AG10803 (cell line): ENCODE data around the gene C9orf50.
A peak's percentile ranks its signal among the peaks of the same experiment; 100 is the strongest.

Source experiments
- DNase-seq: peaks from one replicate; pipeline ENCODE4 v3.0.0; 2010; ENCODE audit warnings: low read depth
- H3K4me3 ChIP-seq: 2 replicates; pipeline ENCODE4 v1.5.1; 2011; ENCODE audit warnings: mild to moderate bottlenecking, low read length, control low read depth
- CTCF ChIP-seq: conservative IDR thresholded peaks from 2 replicates; pipeline ENCODE4 v1.5.1; 2011; ENCODE audit warnings: mild to moderate bottlenecking, low read length, control low read depth, inconsistent platforms

The C9orf50 gene

GRCh38 chr9:129654554-129655040 is 33.7 kb upstream of the C9orf50 start:
- DNase-seq, result no peak
- TF ChIP-seq CTCF, result no peak
- no peak overlapping the region for H3K4me3 ChIP-seq

GRCh38 chr9:129653823-129654553 is 33.1 kb upstream of the C9orf50 start:
- DNase-seq, result no peak
- no peak for TF ChIP-seq CTCF
- no peak overlapping the region for H3K4me3 ChIP-seq

GRCh38 chr9:129650680-129651235 is 29.9 kb upstream of the C9orf50 start:
- DNase-seq, result peak; percentile 36
- no peak for TF ChIP-seq CTCF

GRCh38 chr9:129649726-129650679 is 29.1 kb upstream of the C9orf50 start:
- DNase-seq, result peak; percentile 72
- TF ChIP-seq CTCF, result no peak
- H3K4me3 ChIP-seq, result no peak overlapping the region

More at GRCh38 chr9:129650680-129651235, 29.9 kb upstream of the C9orf50 start:
- H3K4me3 ChIP-seq, result no peak overlapping the region

GRCh38 chr9:129648764-129649115 is 27.8 kb upstream of the C9orf50 start:
- no peak for DNase-seq
- no peak for TF ChIP-seq CTCF

GRCh38 chr9:129648092-129648763 is 27.3 kb upstream of the C9orf50 start:
- TF ChIP-seq CTCF, result no peak
- peak; percentile 55 for DNase-seq
- H3K4me3 ChIP-seq, result no peak overlapping the region

More at GRCh38 chr9:129648764-129649115, 27.8 kb upstream of the C9orf50 start:
- no peak overlapping the region for H3K4me3 ChIP-seq
